GM12878 (cell line): ENCODE data around the gene PPP1R1B. TPM values are rescaled to one million over a fixed set of nuclear protein-coding genes. Genes with fewer than 3 reads are reported as not detected.

Experiments
- CHD1 ChIP-seq: IDR thresholded peaks from 2 replicates; pipeline ENCODE4 v1.6.1; 2012; ENCODE audit warnings: low read depth, low read length, improper control_type of control experiment
- CHD2 ChIP-seq: IDR thresholded peaks from 2 replicates; pipeline ENCODE4 v1.6.1; 2011; ENCODE audit warnings: low read depth, low read length, improper control_type of control experiment, borderline replicate concordance
- CUX1 ChIP-seq: IDR thresholded peaks from 2 replicates; pipeline ENCODE4 v1.6.1; 2012; ENCODE audit warnings: improper control_type of control experiment, low read depth, low read length; ENCODE audit not compliant: insufficient replicate concordance
- MYC ChIP-seq: IDR thresholded peaks from 2 replicates; pipeline ENCODE4 v1.6.1; 2011; ENCODE audit warnings: mild to moderate bottlenecking, low read length, moderate library complexity, inconsistent platforms; ENCODE audit not compliant: insufficient read depth, insufficient replicate concordance, insufficient read length, severe bottlenecking
- NFXL1 ChIP-seq: fragments of 450-650 bp; IDR thresholded peaks from 2 replicates; pipeline ENCODE4 v1.6.1; 2017; ENCODE audit warnings: antibody characterized with exemption, mild to moderate bottlenecking, borderline replicate concordance
- PBX3 ChIP-seq: IDR thresholded peaks from 2 replicates; pipeline ENCODE4 v1.6.1; 2011; ENCODE audit warnings: mild to moderate bottlenecking, low read depth, low read length, moderate library complexity; ENCODE audit not compliant: insufficient replicate concordance
- PML ChIP-seq: IDR thresholded peaks from 2 replicates; pipeline ENCODE4 v1.6.1; 2012; ENCODE audit warnings: low read length, inconsistent platforms
- SMAD1 ChIP-seq: fragments of 450-650 bp; IDR thresholded peaks from 2 replicates; pipeline ENCODE4 v1.6.1; 2018; ENCODE audit warnings: mild to moderate bottlenecking, low read depth; ENCODE audit not compliant: partially characterized antibody
- ZNF217 ChIP-seq: fragments of 450-650 bp; IDR thresholded peaks from 2 replicates; pipeline ENCODE4 v1.6.1; 2017; ENCODE audit warnings: antibody characterized with exemption, mild to moderate bottlenecking
- polyA plus RNA-seq, 11 experiments: library from polyadenylated mRNA; depleted of rRNA in 4 of 11; unstranded in 6 of 11; stranded (reverse) in 5 of 11; fragments of >200 nt; fragmentation: Nextera tagmentation in 4 of 11; fragmentation: Illumina TruSeq in 1 of 11; extraction: Ambion mirVana in 4 of 11; extraction: Trizol in 1 of 11; gene quantifications; 1 replicate in 1 of 11; 2 replicates in 10 of 11; pipeline versions ENCODE4 v1.2.1 to v1.2.3, GENCODE V29; 2011 to 2016; ENCODE audit warnings: inconsistent platforms in 2 of 11, missing spikeins in 2 of 11, low read depth in 1 of 11
- total RNA-seq, 4 experiments: library from RNA; depleted of rRNA in 3 of 4; stranded (reverse); fragments of >200 nt in 3 of 4; fragmentation: Illumina TruSeq in 1 of 4; extraction: Trizol in 1 of 4; gene quantifications; 2 replicates each; pipeline versions ENCODE4 v1.2.1 to v1.2.3, GENCODE V29; 2013 to 2021

PPP1R1B gene
- total and polyA plus RNA-seq, 10 of the 15 experiments (the other 5 are each of a cell fraction or from before 2014, with no cell fraction given) = 0.08 TPM; not detected in 9

GRCh38 chr17:39661744-39662541 lies 35.2 kb downstream of the PPP1R1B start (continued):
- no peak for TF ChIP-seq CUX1
- no peak for TF ChIP-seq CHD2
- no peak for TF ChIP-seq PML
- TF ChIP-seq SMAD1 = no peak
- TF ChIP-seq ZNF217 = no peak
- no peak for TF ChIP-seq CHD1
- TF ChIP-seq MYC = no peak
- no peak for TF ChIP-seq NFXL1
- TF ChIP-seq PBX3 = no peak
